GM19043 (cell line): ENCODE results near the gene KIAA0513.

Source experiments
- ATAC-seq: cut with Tn5 transposase; IDR thresholded peaks from one replicate; pipeline ENCODE4 v1.9.1; 2021; ENCODE audit warnings: low read depth; ENCODE audit not compliant: unreplicated experiment

The KIAA0513 gene

GRCh38 chr16:85142129-85142513 is 114.5 kb downstream of the KIAA0513 start:
- no peak for ATAC-seq

GRCh38 chr16:85142771-85143211 is 115.2 kb downstream of the KIAA0513 start:
- no peak for ATAC-seq
